HG02938 (cell line): ENCODE results near the gene EXOC3.
"Not testable (repeated sequence)": the region's sequence is repeated elsewhere in the genome, so short reads cannot be mapped to it uniquely, and the experiment has no call there.

Experiments used
- ATAC-seq: cut with Tn5 transposase; IDR thresholded peaks from one replicate; pipeline ENCODE4 v1.9.1; 2021; ENCODE audit warnings: mild to moderate bottlenecking, moderate library complexity; ENCODE audit not compliant: unreplicated experiment

Gene EXOC3

GRCh38 chr5:499233-500209, 56.5 kb downstream of the EXOC3 start:
- ATAC-seq, result no peak

- no peak for ATAC-seq
These were observed 57.5 kb downstream of the EXOC3 start for GRCh38 chr5:500491-500890.

GRCh38 chr5:501105-501830, 58.3 kb downstream of the EXOC3 start:
- ATAC-seq, result no peak

- ATAC-seq, result no peak
These were observed 58.8 kb downstream of the EXOC3 start for GRCh38 chr5:501831-502184.

- no peak for ATAC-seq
These were observed 59.5 kb downstream of the EXOC3 start for GRCh38 chr5:502325-503079.

GRCh38 chr5:504326-505154, 61.6 kb downstream of the EXOC3 start:
- ATAC-seq, result no peak

- no peak for ATAC-seq
These were observed 63.1 kb downstream of the EXOC3 start for GRCh38 chr5:505951-506525.

- not testable (repeated sequence) for ATAC-seq
These were observed 65.1 kb downstream of the EXOC3 start for GRCh38 chr5:507986-508575.

- ATAC-seq, result no peak
These were observed 66.7 kb downstream of the EXOC3 start for GRCh38 chr5:509611-510185.

- ATAC-seq, result no peak
These were observed 67.5 kb downstream of the EXOC3 start for GRCh38 chr5:510521-510920.

- no peak for ATAC-seq
These were observed 68.5 kb downstream of the EXOC3 start for GRCh38 chr5:511476-511875.

- ATAC-seq, result no peak
These were observed 70.5 kb downstream of the EXOC3 start for GRCh38 chr5:513216-514100.

GRCh38 chr5:514101-514485, 71.1 kb downstream of the EXOC3 start:
- ATAC-seq, result no peak

GRCh38 chr5:514673-515072, 71.7 kb downstream of the EXOC3 start:
- ATAC-seq, result no peak

- ATAC-seq, result no peak
These were observed 72.4 kb downstream of the EXOC3 start for GRCh38 chr5:515273-515836.

- ATAC-seq, result no peak
These were observed 73.5 kb downstream of the EXOC3 start for GRCh38 chr5:516338-516925.
